ENCODE results near the gene HS6ST2. TPM values are rescaled to one million over a fixed set of nuclear protein-coding genes. Genes with fewer than 3 reads are reported as not detected.

The HS6ST2 gene
- total RNA-seq, 4 donors from 2014 or later, result 0.22 to 0.34 (median 0.33) TPM; not detected in 1

DNA sequence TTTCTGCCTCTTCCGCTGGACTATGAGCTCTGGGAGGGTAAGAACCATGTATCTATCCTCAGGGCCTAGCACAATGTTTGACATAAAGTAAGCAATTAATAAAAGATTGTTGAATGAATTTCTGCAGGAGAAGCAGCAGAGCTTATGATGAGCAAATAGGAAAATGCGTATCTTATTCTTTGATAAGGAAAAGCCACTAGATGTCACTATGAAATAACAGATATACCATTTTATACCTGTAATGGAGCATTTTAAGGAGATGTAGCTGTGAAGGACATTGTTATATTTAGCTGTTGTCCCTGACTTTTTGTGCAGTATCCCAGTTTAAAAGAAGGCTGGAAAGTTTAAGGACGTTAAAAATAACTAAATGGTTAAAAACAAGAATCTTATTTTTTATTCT lies 322.3 kb downstream of the HS6ST2 start:
- TF ChIP-seq, protein P1, sequence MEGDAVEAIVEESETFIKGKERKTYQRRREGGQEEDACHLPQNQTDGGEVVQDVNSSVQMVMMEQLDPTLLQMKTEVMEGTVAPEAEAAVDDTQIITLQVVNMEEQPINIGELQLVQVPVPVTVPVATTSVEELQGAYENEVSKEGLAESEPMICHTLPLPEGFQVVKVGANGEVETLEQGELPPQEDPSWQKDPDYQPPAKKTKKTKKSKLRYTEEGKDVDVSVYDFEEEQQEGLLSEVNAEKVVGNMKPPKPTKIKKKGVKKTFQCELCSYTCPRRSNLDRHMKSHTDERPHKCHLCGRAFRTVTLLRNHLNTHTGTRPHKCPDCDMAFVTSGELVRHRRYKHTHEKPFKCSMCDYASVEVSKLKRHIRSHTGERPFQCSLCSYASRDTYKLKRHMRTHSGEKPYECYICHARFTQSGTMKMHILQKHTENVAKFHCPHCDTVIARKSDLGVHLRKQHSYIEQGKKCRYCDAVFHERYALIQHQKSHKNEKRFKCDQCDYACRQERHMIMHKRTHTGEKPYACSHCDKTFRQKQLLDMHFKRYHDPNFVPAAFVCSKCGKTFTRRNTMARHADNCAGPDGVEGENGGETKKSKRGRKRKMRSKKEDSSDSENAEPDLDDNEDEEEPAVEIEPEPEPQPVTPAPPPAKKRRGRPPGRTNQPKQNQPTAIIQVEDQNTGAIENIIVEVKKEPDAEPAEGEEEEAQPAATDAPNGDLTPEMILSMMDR (IDR thresholded peaks at IDR 0.05; ENCODE audit: low read depth), result no peak

DNA sequence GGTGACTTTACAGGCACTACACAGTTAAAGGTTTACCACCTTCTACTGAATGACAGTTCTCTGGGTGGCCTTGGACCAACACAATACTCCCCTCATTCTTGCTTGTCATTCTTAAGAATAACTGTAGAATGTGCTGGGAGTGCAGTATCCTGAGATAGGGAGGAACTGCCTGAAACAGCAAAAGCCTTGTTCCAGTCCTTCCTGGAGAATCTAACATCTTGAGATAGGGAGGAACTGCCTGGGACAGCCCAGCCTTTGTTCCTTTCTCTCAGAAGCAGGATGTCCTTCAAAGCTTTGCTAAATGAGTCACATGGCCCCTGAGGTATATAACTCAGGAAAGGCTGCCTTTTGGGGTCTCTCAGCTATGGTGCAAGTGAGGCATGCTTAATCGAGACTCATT lies 323.9 kb downstream of the HS6ST2 start:
- TF ChIP-seq, protein P1 (IDR thresholded peaks at IDR 0.05; ENCODE audit: low read depth), result no peak

DNA sequence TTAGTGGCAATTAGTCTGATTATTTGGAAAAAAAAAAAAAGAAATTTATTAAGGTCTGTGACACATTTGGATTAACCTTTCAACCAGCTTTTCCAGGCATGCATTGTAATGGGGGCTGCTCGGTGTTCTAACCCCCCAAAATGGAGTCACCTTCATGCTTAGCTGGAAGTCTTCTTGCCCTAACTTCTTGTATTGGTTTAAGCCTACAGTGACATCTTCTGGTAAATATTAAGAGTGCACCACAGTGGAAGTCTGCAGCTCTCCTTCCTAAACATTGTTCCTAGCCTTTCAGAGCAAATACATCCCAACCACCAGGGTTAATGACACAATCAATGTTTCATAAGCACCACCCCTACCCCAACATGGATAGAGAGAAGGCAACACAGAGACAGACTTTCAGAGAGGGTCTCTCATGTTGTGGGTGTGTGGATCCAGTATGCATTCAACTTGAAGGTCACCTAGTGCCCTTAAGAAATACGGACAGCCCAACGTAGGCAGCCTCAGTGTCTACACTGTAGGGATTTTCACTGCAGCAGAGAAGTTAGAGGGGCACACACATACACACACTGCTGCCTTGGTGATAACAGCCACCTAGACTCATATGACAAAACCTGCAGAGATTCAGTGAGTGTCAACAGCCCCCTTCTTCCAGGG lies 326.7 kb downstream of the HS6ST2 start:
- TF ChIP-seq, protein P1 (IDR thresholded peaks at IDR 0.05; ENCODE audit: low read depth), result no peak

DNA sequence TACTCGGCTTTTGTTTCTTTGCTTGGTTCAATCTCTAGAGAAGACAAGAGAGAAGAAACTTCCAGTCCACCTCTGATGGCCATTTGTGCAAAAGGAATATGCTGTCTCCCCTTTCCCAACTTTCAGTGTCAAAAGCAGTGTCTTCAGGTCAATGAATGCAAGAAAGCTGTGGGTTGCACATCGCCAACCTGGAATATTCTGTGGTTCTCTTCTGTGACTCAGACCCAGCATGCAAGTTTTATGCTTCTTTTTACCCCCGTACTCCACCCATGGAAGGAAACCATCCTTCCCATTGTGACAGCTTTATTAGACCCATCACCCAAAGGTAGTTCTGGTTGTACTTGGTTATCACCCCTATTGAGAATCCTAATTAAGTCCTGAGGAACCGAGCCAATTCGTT lies 334.0 kb downstream of the HS6ST2 start:
- TF ChIP-seq, protein P1 (IDR thresholded peaks at IDR 0.05; ENCODE audit: low read depth), result no peak

DNA sequence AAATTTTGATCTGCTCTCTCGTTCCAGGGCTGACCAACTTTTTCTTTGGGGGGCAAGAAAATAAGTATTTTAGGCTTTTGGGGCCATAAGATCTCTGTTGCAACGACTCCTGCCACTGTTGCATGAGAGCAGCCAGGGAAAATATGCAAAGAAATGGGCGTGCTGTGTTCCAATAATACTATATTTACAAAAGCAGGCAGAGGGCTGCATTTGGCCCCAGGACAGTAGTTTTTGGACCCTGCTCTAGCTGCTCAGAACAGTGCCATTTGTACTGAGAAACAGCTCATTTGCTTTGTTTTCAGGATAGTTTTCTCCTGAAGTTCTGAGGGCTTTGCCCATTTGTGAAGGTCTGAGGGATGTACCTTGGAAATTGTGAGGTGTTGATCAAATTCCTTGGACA lies 334.5 kb downstream of the HS6ST2 start:
- TF ChIP-seq, protein P1 (IDR thresholded peaks at IDR 0.05; ENCODE audit: low read depth), result no peak

DNA sequence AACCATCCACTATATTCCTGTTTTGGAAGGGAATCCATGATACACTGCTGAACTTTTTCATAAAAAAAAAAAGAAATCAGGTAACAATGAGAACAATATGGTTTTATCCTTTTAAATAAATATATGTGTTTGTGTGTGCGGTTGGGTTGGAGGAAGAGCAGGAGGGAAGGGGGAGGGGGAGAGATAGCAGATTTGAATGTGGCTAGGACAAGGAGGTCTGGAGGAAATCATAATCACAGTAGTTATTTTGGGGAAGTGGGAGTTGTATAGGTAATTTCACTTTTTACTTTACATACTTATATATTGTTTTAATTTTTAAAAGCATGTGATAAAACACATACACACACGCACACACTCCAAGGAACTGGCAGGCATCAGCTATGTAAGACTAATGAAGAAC lies 335.1 kb downstream of the HS6ST2 start:
- TF ChIP-seq, protein P1 (IDR thresholded peaks at IDR 0.05; ENCODE audit: low read depth), result no peak

DNA sequence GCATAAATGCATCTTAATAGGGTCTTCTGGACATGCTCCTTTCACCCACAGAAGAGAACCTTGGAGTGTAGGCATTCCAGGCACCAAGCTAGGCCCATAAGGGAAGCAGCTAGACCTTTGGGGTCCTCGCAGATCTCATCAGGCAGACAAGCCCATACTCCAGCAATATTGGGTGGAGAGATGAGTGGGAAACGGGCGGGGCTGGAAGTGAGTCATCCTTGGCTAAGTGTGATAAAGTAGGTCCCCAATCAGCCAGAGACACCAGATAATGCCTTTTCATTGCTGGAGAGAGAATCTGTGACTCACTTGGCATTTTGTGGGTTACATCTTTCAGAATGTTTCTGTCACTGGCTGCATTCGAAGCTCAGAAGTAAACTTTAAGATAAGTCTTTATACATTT lies 336.3 kb downstream of the HS6ST2 start:
- TF ChIP-seq, protein P1 (IDR thresholded peaks at IDR 0.05; ENCODE audit: low read depth), result no peak

Data from subcutaneous adipose tissue (tissue), 4 donors.